GM12875 (cell line): ENCODE measurements around the gene RASIP1.
A peak's percentile ranks its signal among the peaks of the same experiment; 100 is the strongest.

Experiments used
- H3K4me3 ChIP-seq: one replicate; pipeline ENCODE4 v1.5.1; 2011; ENCODE audit warnings: low read depth, low read length, control low read depth
- CTCF ChIP-seq: IDR thresholded peaks from 2 replicates; pipeline ENCODE4 v1.5.1; 2011; ENCODE audit warnings: low read depth, mild to moderate bottlenecking, control low read depth, inconsistent platforms, low read length, moderate library complexity, borderline replicate concordance; ENCODE audit not compliant: insufficient read depth

RASIP1 gene

GRCh38 chr19:48715681-48716171 lies 24.7 kb downstream of the RASIP1 start:
- no peak overlapping the region for H3K4me3 ChIP-seq
- TF ChIP-seq CTCF, result no peak

DNA sequence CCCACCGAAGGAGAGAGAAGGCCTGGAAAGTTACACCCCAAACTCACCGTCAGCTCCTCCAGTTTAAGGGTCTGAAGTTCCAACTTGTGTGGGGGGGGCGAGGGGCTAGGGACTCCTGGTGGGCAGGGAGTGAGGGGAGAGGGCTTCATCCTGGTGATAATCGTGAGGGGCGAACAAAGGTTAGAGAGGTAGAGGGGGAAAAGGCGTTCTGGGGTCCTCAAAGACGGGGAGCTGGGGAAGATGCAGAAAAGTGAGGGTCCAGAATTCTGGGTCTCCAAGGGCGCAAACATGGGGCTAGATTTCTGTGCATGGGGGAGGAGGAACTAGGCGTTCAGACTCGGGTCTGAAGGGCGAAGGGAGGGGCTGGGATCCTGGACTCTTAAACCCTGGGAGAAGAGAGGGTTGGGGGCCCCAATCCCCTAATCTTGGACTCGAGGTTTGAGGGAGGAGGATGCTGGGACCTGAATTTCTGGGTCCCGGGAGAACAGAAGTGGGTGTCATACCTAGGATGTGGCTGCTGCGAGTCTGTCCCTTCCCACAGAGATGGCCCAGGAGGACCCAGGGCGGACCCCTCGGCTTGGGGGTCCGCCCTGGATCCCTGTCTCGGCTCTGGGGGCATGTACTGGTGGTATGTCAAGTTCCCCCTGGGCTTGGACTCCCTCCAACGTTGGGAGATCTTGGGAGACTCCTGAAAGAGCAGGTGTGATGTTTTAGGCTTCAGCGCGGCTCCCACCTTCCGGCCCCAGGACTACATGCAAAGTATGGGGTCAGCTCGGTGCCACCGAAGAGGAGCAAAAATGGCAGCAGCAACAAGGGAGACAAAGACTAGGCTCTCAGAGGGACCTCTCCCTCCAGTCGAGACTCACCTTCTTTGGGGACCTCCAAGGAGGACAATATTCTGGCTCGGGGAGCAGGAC lies 25.4 kb downstream of the RASIP1 start:
- peak overlapping the region; percentile 57 for H3K4me3 ChIP-seq
- no peak for TF ChIP-seq CTCF

- no peak for TF ChIP-seq CTCF
- peak overlapping the region; percentile 58 for H3K4me3 ChIP-seq
Observed at GRCh38 chr19:48713864-48714755, 26.3 kb downstream of the RASIP1 start.

DNA sequence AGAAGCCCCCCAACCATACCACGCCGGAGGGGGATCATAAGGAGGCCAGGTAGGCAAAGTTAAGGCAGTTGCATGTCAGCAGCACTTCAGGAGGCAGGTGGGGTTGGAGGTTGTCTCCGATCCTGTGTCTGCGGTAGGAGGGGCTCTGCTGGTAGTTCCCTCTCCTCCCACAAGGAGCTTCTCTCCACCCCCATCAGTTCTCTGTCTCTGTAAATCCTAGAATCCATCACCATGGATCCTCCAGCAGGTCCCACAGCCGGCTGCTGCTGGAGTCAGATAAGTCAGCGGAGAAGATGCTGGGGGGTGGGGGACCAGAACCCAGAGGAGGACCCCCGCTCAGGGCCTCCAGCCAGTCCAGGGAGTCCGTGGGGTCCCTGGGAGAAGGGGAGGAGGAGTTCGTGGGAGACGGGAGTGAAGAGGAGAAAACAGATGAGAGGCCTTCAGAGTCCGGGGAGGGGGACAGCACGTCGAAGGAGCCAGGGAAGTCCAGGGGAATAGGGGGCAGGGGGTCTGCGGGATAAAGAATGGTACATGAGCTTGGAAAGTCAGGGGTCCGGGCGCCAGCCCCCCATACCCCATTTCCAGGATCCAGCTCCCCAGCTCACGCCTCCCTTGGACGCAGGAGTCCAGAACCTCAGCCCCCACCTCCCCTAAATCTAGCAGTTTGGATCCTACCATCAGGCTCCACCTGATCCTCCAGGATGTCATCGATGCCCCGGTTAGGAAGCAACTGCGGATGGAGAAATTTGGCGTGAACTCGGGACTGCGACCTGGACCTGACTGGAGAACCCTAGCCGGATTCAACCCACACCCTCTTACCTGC lies 27.2 kb downstream of the RASIP1 start:
- peak overlapping the region; percentile 58 for H3K4me3 ChIP-seq
- TF ChIP-seq CTCF, result no peak; the same call in 1 of the 2 replicates

- TF ChIP-seq CTCF, result no peak
- H3K4me3 ChIP-seq, result no peak overlapping the region
Observed at GRCh38 chr19:48711106-48711662, 29.2 kb downstream of the RASIP1 start.

- no peak overlapping the region for H3K4me3 ChIP-seq
- TF ChIP-seq CTCF, result no peak
Observed at GRCh38 chr19:48708471-48708870, 31.9 kb downstream of the RASIP1 start.
